Measurements from ENCODE around the gene FAM169A. TPM values are rescaled to one million over a fixed set of nuclear protein-coding genes. Genes with fewer than 3 reads are reported as not detected.
"Not testable (repeated sequence)": the region's sequence is repeated elsewhere in the genome, so short reads cannot be mapped to it uniquely, and the experiment has no call there.

FAM169A gene
- total RNA-seq, 1 experiment from 2014 or later, result 23.2 TPM

- TF ChIP-seq, protein P1, sequence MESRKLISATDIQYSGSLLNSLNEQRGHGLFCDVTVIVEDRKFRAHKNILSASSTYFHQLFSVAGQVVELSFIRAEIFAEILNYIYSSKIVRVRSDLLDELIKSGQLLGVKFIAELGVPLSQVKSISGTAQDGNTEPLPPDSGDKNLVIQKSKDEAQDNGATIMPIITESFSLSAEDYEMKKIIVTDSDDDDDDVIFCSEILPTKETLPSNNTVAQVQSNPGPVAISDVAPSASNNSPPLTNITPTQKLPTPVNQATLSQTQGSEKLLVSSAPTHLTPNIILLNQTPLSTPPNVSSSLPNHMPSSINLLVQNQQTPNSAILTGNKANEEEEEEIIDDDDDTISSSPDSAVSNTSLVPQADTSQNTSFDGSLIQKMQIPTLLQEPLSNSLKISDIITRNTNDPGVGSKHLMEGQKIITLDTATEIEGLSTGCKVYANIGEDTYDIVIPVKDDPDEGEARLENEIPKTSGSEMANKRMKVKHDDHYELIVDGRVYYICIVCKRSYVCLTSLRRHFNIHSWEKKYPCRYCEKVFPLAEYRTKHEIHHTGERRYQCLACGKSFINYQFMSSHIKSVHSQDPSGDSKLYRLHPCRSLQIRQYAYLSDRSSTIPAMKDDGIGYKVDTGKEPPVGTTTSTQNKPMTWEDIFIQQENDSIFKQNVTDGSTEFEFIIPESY (IDR thresholded peaks at IDR 0.05; ENCODE audit: extremely low read depth, insufficient replicate concordance, low read length), result no peak
- TF ChIP-seq TCF7L2 (IDR thresholded peaks at IDR 0.05; ENCODE audit: borderline replicate concordance, extremely low read depth, insufficient read depth, insufficient read length) (peak; percentile 17), EZH2 (IDR thresholded peaks at IDR 0.05) (no peak), ELF1 (IDR thresholded peaks at IDR 0.05; ENCODE audit: borderline replicate concordance, low read depth) (no peak)
Observed at GRCh38 chr5:74865804-74866595, at the start of gene FAM169A (continued).

- H3K27ac ChIP-seq (ENCODE audit: low read depth, low read length), result no peak overlapping the region
- H3K27me3 ChIP-seq (ENCODE audit: insufficient read depth, low read length), result no peaks in the 10 kb centered on the region
- H3K9me3 ChIP-seq (ENCODE audit: control insufficient read depth in 1 of 2, insufficient read depth in 1 of 2, low read depth in 1 of 2, low read length in 2 of 2), result no peaks in the 10 kb centered on the region
- no peaks in the 10 kb centered on the region for H3K79me2 ChIP-seq (ENCODE audit: insufficient read depth, low read length)
- H3K9ac ChIP-seq (ENCODE audit: low read length), result no peak overlapping the region
- peaks cover 0 to 3% of the 10 kb centered on the region in 2 experiments; a peak in 1 of 4 replicates for H3K4me1 ChIP-seq (ENCODE audit: control insufficient read depth in 1 of 2, insufficient read depth in 2 of 2, low read length in 2 of 2)
- ChIA-PET RAD21 (ENCODE audit: low non-redundant PET in 1 of 2, low total read pairs in 2 of 2, uncharacterized antibody in 2 of 2, unreplicated experiment in 2 of 2) (no interaction called here), POLR2A (no interaction called here), CTCF (interaction anchor here (1.1 kb wide), 1 partner anchor 10 kb away, joined by 3 read pairs; no protein-coding TSS in a partner anchor)
- no peak overlapping the region for H2AFZ ChIP-seq (ENCODE audit: low read depth, low read length, poor library complexity, severe bottlenecking)
- no peak overlapping the region for H3K4me2 ChIP-seq (ENCODE audit: low read length)
- H3K4me3 ChIP-seq (replicated peaks in 1 of 2; ENCODE audit: low read depth in 1 of 2, low read length in 2 of 2), result no peak overlapping the region
- no peaks in the 10 kb centered on the region for H3K9me2 ChIP-seq (ENCODE audit: insufficient read depth)
- no TSS peak for BruUV-seq (replicated peaks)
- no peak for TF ChIP-seq TCF7L2 (IDR thresholded peaks at IDR 0.05; ENCODE audit: borderline replicate concordance, extremely low read depth, insufficient read depth, insufficient read length)
- no peak for DNase-seq (ENCODE audit: low read depth, low spot score)
- H3K36me3 ChIP-seq (ENCODE audit: control insufficient read depth in 1 of 2, insufficient read depth in 2 of 2, low read length in 2 of 2), result no peaks in the 10 kb centered on the region
- intact Hi-C loops (cut with micrococcal nuclease), result loop anchor here (5.0 kb wide), 1 partner anchor 1013 kb away; no protein-coding TSS in a partner anchor
- no peaks in the 10 kb centered on the region for H4K20me1 ChIP-seq (ENCODE audit: insufficient read depth)
- ATAC-seq, result no peak
Observed at GRCh38 chr5:74915488-74915887, 49.3 kb upstream of the FAM169A start.

DNA sequence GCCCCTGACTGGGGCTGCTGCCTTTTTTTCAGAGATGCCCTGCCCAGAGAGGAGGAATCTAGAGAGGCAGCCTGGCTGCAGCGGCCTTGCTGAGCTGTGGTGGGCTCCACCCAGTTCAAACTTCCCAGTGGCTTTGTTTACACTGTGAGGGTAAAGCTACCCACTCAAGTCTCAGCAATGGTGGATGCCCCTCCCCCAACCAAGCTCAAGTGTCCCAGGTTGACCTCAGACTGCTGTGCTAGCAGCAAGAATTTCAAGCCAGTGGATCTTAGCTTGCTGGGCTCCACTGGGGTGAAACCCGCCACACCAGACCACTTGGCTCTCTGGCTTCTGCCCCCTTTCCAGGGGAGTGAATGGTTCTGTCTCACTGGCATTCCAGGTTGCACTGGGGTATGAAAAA is 45.2 kb upstream of the FAM169A start:
- intact Hi-C loops (cut with micrococcal nuclease); CTCF ChIA-PET: not testable (repeated sequence)

GRCh38 chr5:74909888-74910287 is 43.7 kb upstream of the FAM169A start:
- RAD21 ChIA-PET (ENCODE audit: low non-redundant PET in 1 of 2, low total read pairs in 2 of 2, uncharacterized antibody in 2 of 2, unreplicated experiment in 2 of 2); H3K9me2 ChIP-seq (ENCODE audit: insufficient read depth); H3K27me3 ChIP-seq (ENCODE audit: insufficient read depth, low read length); H3K36me3 ChIP-seq (ENCODE audit: control insufficient read depth in 1 of 2, insufficient read depth in 2 of 2, low read length in 2 of 2); H3K79me2 ChIP-seq (ENCODE audit: insufficient read depth, low read length); H3K9ac ChIP-seq (ENCODE audit: low read length); H3K4me1 ChIP-seq (ENCODE audit: control insufficient read depth in 1 of 2, insufficient read depth in 2 of 2, low read length in 2 of 2); H3K4me3 ChIP-seq (replicated peaks in 1 of 2; ENCODE audit: low read depth in 1 of 2, low read length in 2 of 2); BruUV-seq (replicated peaks); H3K4me2 ChIP-seq (ENCODE audit: low read length); ATAC-seq; CTCF ChIA-PET; H3K9me3 ChIP-seq (ENCODE audit: control insufficient read depth in 1 of 2, insufficient read depth in 1 of 2, low read depth in 1 of 2, low read length in 2 of 2); H2AFZ ChIP-seq (ENCODE audit: low read depth, low read length, poor library complexity, severe bottlenecking); H4K20me1 ChIP-seq (ENCODE audit: insufficient read depth); POLR2A ChIA-PET; H3K27ac ChIP-seq (ENCODE audit: low read depth, low read length); DNase-seq (ENCODE audit: low read depth, low spot score); intact Hi-C loops (cut with micrococcal nuclease): not testable (repeated sequence)

More for the DNA sequence above, 45.2 kb upstream of the FAM169A start:
- H2AFZ ChIP-seq (ENCODE audit: low read depth, low read length, poor library complexity, severe bottlenecking); H3K9me2 ChIP-seq (ENCODE audit: insufficient read depth); H4K20me1 ChIP-seq (ENCODE audit: insufficient read depth); H3K4me3 ChIP-seq (replicated peaks in 1 of 2; ENCODE audit: low read depth in 1 of 2, low read length in 2 of 2); POLR2A ChIA-PET; H3K27me3 ChIP-seq (ENCODE audit: insufficient read depth, low read length); RAD21 ChIA-PET (ENCODE audit: low non-redundant PET in 1 of 2, low total read pairs in 2 of 2, uncharacterized antibody in 2 of 2, unreplicated experiment in 2 of 2); H3K79me2 ChIP-seq (ENCODE audit: insufficient read depth, low read length); BruUV-seq (replicated peaks); H3K9ac ChIP-seq (ENCODE audit: low read length); H3K9me3 ChIP-seq (ENCODE audit: control insufficient read depth in 1 of 2, insufficient read depth in 1 of 2, low read depth in 1 of 2, low read length in 2 of 2); ATAC-seq; H3K4me1 ChIP-seq (ENCODE audit: control insufficient read depth in 1 of 2, insufficient read depth in 2 of 2, low read length in 2 of 2); DNase-seq (ENCODE audit: low read depth, low spot score); H3K27ac ChIP-seq (ENCODE audit: low read depth, low read length); H3K36me3 ChIP-seq (ENCODE audit: control insufficient read depth in 1 of 2, insufficient read depth in 2 of 2, low read length in 2 of 2); H3K4me2 ChIP-seq (ENCODE audit: low read length): not testable (repeated sequence)
